Endodermal cell (in vitro differentiated cells): ENCODE results near the gene CD209. TPM values are rescaled to one million over a fixed set of nuclear protein-coding genes. Genes with fewer than 3 reads are reported as not detected.
"Not testable (repeated sequence)": the region's sequence is repeated elsewhere in the genome, so short reads cannot be mapped to it uniquely, and the experiment has no call there.

Experiments used
- DNase-seq: peaks from one replicate; pipeline ENCODE4 v3.0.0-alpha.2; 2017
- H3K27ac ChIP-seq: 2 replicates; pipeline ENCODE4 v1.5.1; 2013; ENCODE audit warnings: mild to moderate bottlenecking, low read depth, low read length, moderate library complexity
- H3K27me3 ChIP-seq: 2 replicates; pipeline ENCODE4 v1.6.1; 2013; ENCODE audit warnings: mild to moderate bottlenecking, low read length, moderate library complexity; ENCODE audit not compliant: insufficient read depth, control insufficient read depth, poor library complexity, severe bottlenecking
- H3K36me3 ChIP-seq: 2 replicates; pipeline ENCODE4 v1.7.0; 2013; ENCODE audit warnings: mild to moderate bottlenecking, low read length, moderate library complexity; ENCODE audit not compliant: control insufficient read depth, insufficient read depth
- H3K4me1 ChIP-seq: one replicate; pipeline ENCODE4 v1.7.0; 2013; ENCODE audit warnings: low read length; ENCODE audit not compliant: control insufficient read depth, insufficient read depth
- H3K4me3 ChIP-seq: 2 replicates; pipeline ENCODE4 v1.5.1; 2013; ENCODE audit warnings: mild to moderate bottlenecking, low read length, moderate library complexity
- H3K9ac ChIP-seq: 2 replicates; pipeline ENCODE4 v1.6.1; 2013; ENCODE audit warnings: mild to moderate bottlenecking, low read length, moderate library complexity; ENCODE audit not compliant: poor library complexity, severe bottlenecking; ENCODE audit errors: extremely low read depth
- H3K9me3 ChIP-seq: 2 replicates; pipeline ENCODE4 v1.6.1; 2013; ENCODE audit warnings: mild to moderate bottlenecking, low read length, moderate library complexity; ENCODE audit not compliant: control insufficient read depth
- H3K27ac Mint-ChIP-seq: 2 replicates; pipeline ENCODE4 v1.8.0; 2020; ENCODE audit warnings: mixed read lengths
- H3K27me3 Mint-ChIP-seq: 2 replicates; pipeline ENCODE4 v1.8.0; 2021; ENCODE audit warnings: mild to moderate bottlenecking, mixed read lengths; ENCODE audit not compliant: insufficient read depth
- H3K36me3 Mint-ChIP-seq: 2 replicates; pipeline ENCODE4 v1.8.0; 2020; ENCODE audit warnings: low read depth, mixed read lengths
- H3K4me1 Mint-ChIP-seq: 2 replicates; pipeline ENCODE4 v1.8.0; 2020; ENCODE audit warnings: mixed read lengths
- H3K4me3 Mint-ChIP-seq: 2 replicates; pipeline ENCODE4 v1.8.0; 2020; ENCODE audit warnings: mild to moderate bottlenecking, moderate library complexity, mixed read lengths
- H3K9me3 Mint-ChIP-seq: 2 replicates; pipeline ENCODE4 v1.8.0; 2020; ENCODE audit warnings: mild to moderate bottlenecking, mixed read lengths
- CTCF ChIP-seq: fragments of 200-600 bp; sonication (generic); conservative IDR thresholded peaks from 2 replicates; pipeline ENCODE4 v1.5.0; 2021; ENCODE audit warnings: antibody characterized with exemption, mild to moderate bottlenecking
- WGBS, 2 experiments: methylation state at CpG; one replicate each; pipeline versions ENCODE4 v1.1.5 to v1.1.7; 2013; ENCODE audit warnings: missing lambda C conversion rate in 2 of 2, mixed read lengths in 1 of 2; ENCODE audit not compliant: insufficient coverage in 1 of 2, insufficient read length in 1 of 2; 5-methylcytosine and 5-hydroxymethylcytosine counted together
- long read RNA-seq, 4 experiments: library from polyadenylated mRNA in 2 of 4; library from RNA in 1 of 4; library from capped mRNA in 1 of 4; stranded (forward) in 3 of 4; unstranded in 1 of 4; transcript quantifications; one replicate each; pipeline ENCODE4 v2.0.0, GENCODE V29; 2020 to 2021; ENCODE audit warnings: inconsistent platforms in 1 of 4
- polyA plus RNA-seq, 2 experiments: library from polyadenylated mRNA; stranded (reverse); fragments of 50-300 nt; gene quantifications; one replicate each; pipeline ENCODE4 v1.2.3, GENCODE V29; 2013
- total RNA-seq, 2 donors: library from RNA; stranded (reverse); fragmentation: NEBNext Ultra II Directional in 1 of 2; extraction: Animal tissue kit (Norgen Biotek cat#: 25700) in 1 of 2; gene quantifications; 2 replicates in 1 of 2; 3 replicates in 1 of 2; pipeline ENCODE4 v1.2.1, GENCODE V29; 2021

The CD209 gene
- not detected for total RNA-seq
- not detected for polyA plus RNA-seq (2013, experiment 1 of 2)
- polyA plus RNA-seq (2013, experiment 2 of 2), result not detected
- long read RNA-seq, experiment 1, result 0 reads
- long read RNA-seq, experiment 2, result 0 reads
- long read RNA-seq, experiment 3, result 0 reads
- long read RNA-seq, experiment 4, result 0 reads

DNA sequence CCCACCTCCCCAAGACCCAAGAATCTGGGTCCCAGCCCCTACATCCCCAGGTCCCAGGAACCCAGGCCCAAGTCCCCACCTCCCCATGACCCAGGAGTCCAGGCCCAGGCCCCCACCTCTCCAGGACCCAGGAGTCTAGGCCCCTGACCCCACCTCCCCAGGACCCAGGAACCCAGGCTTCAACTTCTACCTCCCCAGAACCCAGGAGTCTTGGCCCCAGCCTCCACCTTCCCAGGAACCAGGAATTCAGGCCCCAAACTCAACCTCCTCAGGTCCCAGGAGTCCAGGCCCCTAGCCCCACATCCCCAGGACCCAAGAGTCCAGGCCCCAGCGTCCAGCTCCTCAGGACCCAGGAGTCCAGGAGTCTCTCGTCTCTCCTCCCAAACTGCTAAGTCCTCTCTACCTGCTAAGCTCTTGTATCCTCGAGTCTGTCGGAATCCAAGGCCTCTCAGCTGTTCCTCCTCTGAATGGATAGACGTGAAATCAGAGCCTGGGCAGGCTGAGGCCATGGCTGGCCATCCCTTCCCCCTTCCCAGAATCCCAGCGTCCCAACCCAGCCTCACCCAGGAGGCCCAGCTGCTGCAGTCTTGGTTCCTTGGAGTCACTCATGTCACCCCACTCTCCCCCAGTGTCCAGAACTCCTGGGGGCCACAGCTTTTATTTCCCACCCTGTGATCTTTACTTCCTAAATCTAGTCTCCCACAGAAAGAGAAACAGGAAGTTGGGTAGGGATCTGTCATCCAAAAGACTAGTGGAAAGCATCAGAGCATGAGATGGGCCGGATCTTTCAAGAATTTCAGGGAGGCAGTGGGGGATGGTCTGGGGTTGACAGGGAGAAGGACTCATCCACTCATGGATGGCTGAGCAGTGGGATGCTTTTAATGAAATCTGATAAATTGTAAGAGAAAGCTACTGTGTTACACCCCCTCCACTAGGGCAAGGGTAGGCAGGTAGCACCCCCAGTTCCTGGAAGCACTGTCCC lies at the start of gene CD209:
Gene CD209, minus strand, starts transcription at position 632 of the 982 bp plus-strand sequence. Its CDS starts 23 bp downstream, at position 609.
- H3K27ac Mint-ChIP-seq, result no peak within 1 kb of the TSS
- no peaks in the 10 kb centered on the region for H3K4me1 Mint-ChIP-seq
- H3K27me3 ChIP-seq, result no peaks in the 10 kb centered on the region
- no peak within 1 kb of the TSS for H3K27ac ChIP-seq
- no peaks in the 10 kb centered on the region for H3K36me3 Mint-ChIP-seq
- peaks cover 13% of the 10 kb centered on the region for H3K9me3 Mint-ChIP-seq
- H3K4me1 ChIP-seq, result no peaks in the 10 kb centered on the region
- DNase-seq, result no peak
- 60 to 73% methylated on average over 6 to 7 of the region's 7 CpGs for WGBS, 2 experiments
- H3K36me3 ChIP-seq, result no peaks in the 10 kb centered on the region
- no peak within 1 kb of the TSS for H3K4me3 ChIP-seq
- H3K4me3 Mint-ChIP-seq, result no peak within 1 kb of the TSS
- H3K27me3 Mint-ChIP-seq, result peaks cover 26% of the 10 kb centered on the region
- no peak within 1 kb of the TSS for H3K9ac ChIP-seq
- no peaks in the 10 kb centered on the region for H3K9me3 ChIP-seq
- no peak for TF ChIP-seq CTCF

DNA sequence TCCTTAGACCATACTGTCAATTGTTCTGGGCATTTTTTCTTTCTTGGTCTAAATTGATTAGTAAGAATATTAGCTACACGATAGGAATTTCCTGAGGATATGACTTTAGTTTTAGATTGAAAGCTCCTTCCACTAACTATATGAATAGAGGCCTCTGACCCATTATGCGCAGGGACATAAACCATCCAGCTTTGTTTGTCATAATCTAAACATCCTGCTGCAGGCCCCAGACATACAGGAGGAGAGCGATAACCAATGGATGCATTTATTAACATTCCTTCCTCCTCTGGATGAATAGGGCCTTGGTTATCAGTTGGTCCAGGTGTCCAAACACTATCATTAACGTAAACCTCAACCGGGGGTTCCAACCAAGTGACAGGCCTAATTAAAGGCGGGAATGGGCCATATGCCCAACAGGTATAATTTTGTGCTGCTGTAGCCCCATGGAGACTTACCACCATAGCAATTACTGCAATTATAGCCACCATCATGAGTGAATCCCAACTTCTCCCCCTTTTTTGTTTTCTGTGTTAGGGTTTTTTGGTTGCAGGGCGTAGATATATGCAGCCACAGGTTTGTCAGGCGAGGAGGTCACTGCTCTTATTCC lies 48.3 kb upstream of the CD209 start:
- Histone ChIP-seq H3K4me3 (no peak overlapping the region), H3K4me1 (peaks cover 3% of the 10 kb centered on the region), H3K9me3 (no peaks in the 10 kb centered on the region), H3K27ac (no peak overlapping the region), H3K9ac (no peak overlapping the region), H3K27me3 (peaks cover 10% of the 10 kb centered on the region), H3K36me3 (no peaks in the 10 kb centered on the region)
- Mint-ChIP-seq H3K36me3 (no peaks in the 10 kb centered on the region), H3K9me3 (peaks cover 13% of the 10 kb centered on the region), H3K4me3 (no peak overlapping the region), H3K4me1 (peaks cover 5% of the 10 kb centered on the region), H3K27me3 (peaks cover 56% of the 10 kb centered on the region), H3K27ac (no peak overlapping the region)
- TF ChIP-seq CTCF, result no peak
- WGBS, 2 experiments, result 94 to 96% methylated on average over 3 to 8 of the region's 8 CpGs
- no peak for DNase-seq

GRCh38 chr19:7793493-7793892 lies 46.2 kb upstream of the CD209 start:
- Histone ChIP-seq H3K4me3 (no peak overlapping the region), H3K27ac (no peak overlapping the region), H3K36me3 (no peaks in the 10 kb centered on the region), H3K9ac (no peak overlapping the region), H3K4me1 (no peaks in the 10 kb centered on the region), H3K27me3 (peaks cover 32% of the 10 kb centered on the region), H3K9me3 (no peaks in the 10 kb centered on the region)
- no peak for TF ChIP-seq CTCF
- H3K27me3 Mint-ChIP-seq, result peaks cover 69% of the 10 kb centered on the region
- H3K4me3 Mint-ChIP-seq, result no peak overlapping the region
- no peak for DNase-seq
- H3K9me3 Mint-ChIP-seq, result peaks cover 8% of the 10 kb centered on the region
- no peaks in the 10 kb centered on the region for H3K4me1 Mint-ChIP-seq
- H3K36me3 Mint-ChIP-seq, result no peaks in the 10 kb centered on the region
- 66 to 70% methylated on average over 3 of the region's 3 CpGs for WGBS, 2 experiments
- no peak overlapping the region for H3K27ac Mint-ChIP-seq

- not testable (repeated sequence) for H3K36me3 ChIP-seq, H3K9me3 ChIP-seq, H3K36me3 Mint-ChIP-seq, H3K4me1 ChIP-seq, H3K9ac ChIP-seq, DNase-seq, H3K9me3 Mint-ChIP-seq, H3K27ac Mint-ChIP-seq, H3K27ac ChIP-seq, H3K4me3 Mint-ChIP-seq, H3K4me1 Mint-ChIP-seq, H3K4me3 ChIP-seq
- H3K27me3 ChIP-seq, result peaks cover 40% of the 10 kb centered on the region
- peaks cover 77% of the 10 kb centered on the region for H3K27me3 Mint-ChIP-seq
- 91 to 93% methylated on average over 3 to 7 of the region's 7 CpGs for WGBS, 2 experiments
These were observed 45.4 kb upstream of the CD209 start for GRCh38 chr19:7792701-7793100.
